HepG2 (cell line): ENCODE results near the gene TM9SF4. TPM values are rescaled to one million over a fixed set of nuclear protein-coding genes. Genes with fewer than 3 reads are reported as not detected.

Source experiments
- ARID5B ChIP-seq: IDR thresholded peaks from 2 replicates; pipeline ENCODE4 v1.4.0; 2020; ENCODE audit warnings: mild to moderate bottlenecking, missing genetic modification reagents
- CBFB ChIP-seq: sonication (generic); formaldehyde crosslinking; IDR thresholded peaks from 2 replicates; pipeline ENCODE4 v1.4.0; 2020; ENCODE audit warnings: missing genetic modification reagents
- CREB1 ChIP-seq, 2 experiments: fragments of 450-650 bp in 1 of 2; IDR thresholded peaks; 2 replicates each; pipeline ENCODE4 v1.6.1; 2016 to 2017; ENCODE audit warnings: control low read depth in 1 of 2, mild to moderate bottlenecking in 1 of 2, missing compliant biosample characterization in 1 of 2, missing genetic modification characterization in 1 of 2
- FOSL2 ChIP-seq: sonication (generic); formaldehyde crosslinking; IDR thresholded peaks from 2 replicates; pipeline ENCODE4 v1.4.0; 2020; ENCODE audit warnings: missing genetic modification reagents
- HOMEZ ChIP-seq: IDR thresholded peaks from 2 replicates; pipeline ENCODE4 v1.6.1; 2016; ENCODE audit warnings: low read depth
- KDM6A ChIP-seq: IDR thresholded peaks from 2 replicates; pipeline ENCODE4 v1.6.1; 2016; ENCODE audit warnings: low read depth
- LBX2 ChIP-seq: sonication (generic); formaldehyde crosslinking; IDR thresholded peaks from 2 replicates; pipeline ENCODE4 v1.5.0; 2020; ENCODE audit warnings: missing genetic modification reagents, mild to moderate bottlenecking, borderline replicate concordance
- NCOA2 ChIP-seq: sonication (generic); formaldehyde crosslinking; IDR thresholded peaks from 2 replicates; pipeline ENCODE4 v1.8.0; 2022; ENCODE audit warnings: inconsistent platforms
- PREB ChIP-seq: sonication (generic); formaldehyde crosslinking; IDR thresholded peaks from 2 replicates; pipeline ENCODE4 v1.4.0; 2020; ENCODE audit warnings: missing genetic modification reagents
- TCF7 ChIP-seq: sonication (generic); IDR thresholded peaks from 2 replicates; pipeline ENCODE4 v1.6.1; 2016; ENCODE audit warnings: antibody characterized with exemption, low read depth
- TSC22D2 ChIP-seq: sonication (generic); formaldehyde crosslinking; IDR thresholded peaks from 2 replicates; pipeline ENCODE4 v1.5.1; 2020; ENCODE audit warnings: missing genetic modification reagents, mild to moderate bottlenecking, borderline replicate concordance
- ZFAT ChIP-seq: sonication (generic); formaldehyde crosslinking; conservative IDR thresholded peaks from 2 replicates; pipeline ENCODE4 v1.8.1; 2023; ENCODE audit warnings: missing genetic modification reagents, inconsistent platforms
- ZNF282 ChIP-seq: fragments of 450-650 bp; IDR thresholded peaks from 2 replicates; pipeline ENCODE4 v1.6.1; 2018; ENCODE audit not compliant: partially characterized antibody
- ZNF33A ChIP-seq: sonication (generic); formaldehyde crosslinking; IDR thresholded peaks from 2 replicates; pipeline ENCODE4 v1.5.1; 2020; ENCODE audit warnings: missing genetic modification reagents, mild to moderate bottlenecking, moderate library complexity, borderline replicate concordance
- ZNF546 ChIP-seq: sonication (generic); formaldehyde crosslinking; conservative IDR thresholded peaks from 2 replicates; pipeline ENCODE4 v1.8.1; 2023; ENCODE audit warnings: mild to moderate bottlenecking, missing genetic modification reagents
- ZNF556 ChIP-seq: sonication (generic); formaldehyde crosslinking; IDR thresholded peaks from 2 replicates; pipeline ENCODE4 v1.4.0; 2020; ENCODE audit warnings: mild to moderate bottlenecking, missing genetic modification reagents, borderline replicate concordance
- ZNF616 ChIP-seq: sonication (generic); formaldehyde crosslinking; IDR thresholded peaks from 2 replicates; pipeline ENCODE4 v1.5.0; 2020; ENCODE audit warnings: low read depth, mild to moderate bottlenecking, missing genetic modification reagents
- ZNF766 ChIP-seq: sonication (generic); formaldehyde crosslinking; IDR thresholded peaks from 2 replicates; pipeline ENCODE4 v1.5.0; 2020; ENCODE audit warnings: missing genetic modification reagents, borderline replicate concordance
- polyA plus RNA-seq, 8 experiments: library from polyadenylated mRNA; depleted of rRNA in 3 of 8; stranded (reverse) in 7 of 8; unstranded in 1 of 8; fragments of >200 nt; fragmentation: Illumina TruSeq in 4 of 8; extraction: Trizol in 4 of 8; gene quantifications; 2 replicates each; pipeline versions ENCODE4 v1.2.1 to v1.2.3, GENCODE V29; 2011 to 2016; ENCODE audit warnings: low read depth in 4 of 8, missing spikeins in 1 of 8, mixed read lengths in 1 of 8; ENCODE audit not compliant: insufficient read depth in 1 of 8
- total RNA-seq, 5 experiments: library from RNA; depleted of rRNA; stranded (reverse); fragments of >200 nt; fragmentation: Illumina TruSeq; extraction: Trizol; gene quantifications; 2 replicates each; pipeline ENCODE4 v1.2.3, GENCODE V29; 2016; ENCODE audit warnings: low read depth in 1 of 5

Gene TM9SF4
- total and polyA plus RNA-seq, 2 of the 13 experiments (the other 11 are each of a cell fraction or from before 2014, with no cell fraction given), result 53.5 to 171 TPM

- TF ChIP-seq HOMEZ (0 out of 2 replicates have a peak, but pooled peaks have one; percentile 42), ARID5B (peak; percentile 48; the same call in 1 of the 2 replicates), ZNF33A (0 out of 2 replicates have a peak, but pooled peaks have one; percentile 60), ZFAT (no peak), CBFB (CRISPR knock-in tag) (no peak), TSC22D2 (no peak), FOSL2 (CRISPR knock-in tag) (no peak), NCOA2 (CRISPR knock-in tag) (0 out of 2 replicates have a peak, but pooled peaks have one; percentile 20), CREB1 (IDR thresholded peaks at IDR 0.05) (no peak), CREB1 (CRISPR knock-in tag; IDR thresholded peaks at IDR 0.05) (no peak), ZNF616 (CRISPR knock-in tag) (no peak), ZNF556 (CRISPR knock-in tag) (no peak; the same call in 1 of the 2 replicates), PREB (CRISPR knock-in tag) (0 out of 2 replicates have a peak, but pooled peaks have one; percentile 84), TCF7 (no peak), LBX2 (no peak), ZNF546 (CRISPR knock-in tag) (no peak), ZNF766 (CRISPR knock-in tag) (peak; percentile 29; the same call in 1 of the 2 replicates), ZNF282 (no peak), KDM6A (CRISPR knock-in tag) (no peak)
Observed at GRCh38 chr20:32079655-32080109, 29.8 kb upstream of the TM9SF4 start (continued).
